GM12874 (cell line): ENCODE measurements around the gene MYL4.

ENCODE experiments used
- CTCF ChIP-seq: IDR thresholded peaks from 2 replicates; pipeline ENCODE4 v1.5.1; 2011; ENCODE audit warnings: low read depth, mild to moderate bottlenecking, control low read depth, low read length, moderate library complexity; ENCODE audit not compliant: insufficient read depth

Gene MYL4

GRCh38 chr17:47177261-47177660 is 31.9 kb upstream of the MYL4 start:
- no peak for TF ChIP-seq CTCF

- no peak for TF ChIP-seq CTCF
Observed at GRCh38 chr17:47179141-47179540, 30.0 kb upstream of the MYL4 start.

- no peak for TF ChIP-seq CTCF
Observed at GRCh38 chr17:47180337-47180736, 28.8 kb upstream of the MYL4 start.

- no peak for TF ChIP-seq CTCF
Observed at GRCh38 chr17:47184681-47185080, 24.5 kb upstream of the MYL4 start.

- no peak for TF ChIP-seq CTCF
Observed at GRCh38 chr17:47188271-47188875, 20.8 kb upstream of the MYL4 start.

GRCh38 chr17:47188876-47189731 is 20.0 kb upstream of the MYL4 start, which contains the start of gene CDC27:
CDC27 (minus strand) TSS chr17:47189295; CDS start chr17:47189172, 123 bp downstream.
- TF ChIP-seq CTCF, result no peak

- no peak for TF ChIP-seq CTCF
Observed at GRCh38 chr17:47189732-47190237, 19.4 kb upstream of the MYL4 start.
